NCI-H1105 treated with DMSO at 0.1 percent for 48 hours (cell line): ENCODE results near the gene SMURF1.
"Not testable (repeated sequence)": the region's sequence is repeated elsewhere in the genome, so short reads cannot be mapped to it uniquely, and the experiment has no call there.

Source experiments
- DNase-seq: peaks from one replicate; lab custom pipeline; 2025; lab: John Stamatoyannopoulos, UW

The SMURF1 gene

DNA sequence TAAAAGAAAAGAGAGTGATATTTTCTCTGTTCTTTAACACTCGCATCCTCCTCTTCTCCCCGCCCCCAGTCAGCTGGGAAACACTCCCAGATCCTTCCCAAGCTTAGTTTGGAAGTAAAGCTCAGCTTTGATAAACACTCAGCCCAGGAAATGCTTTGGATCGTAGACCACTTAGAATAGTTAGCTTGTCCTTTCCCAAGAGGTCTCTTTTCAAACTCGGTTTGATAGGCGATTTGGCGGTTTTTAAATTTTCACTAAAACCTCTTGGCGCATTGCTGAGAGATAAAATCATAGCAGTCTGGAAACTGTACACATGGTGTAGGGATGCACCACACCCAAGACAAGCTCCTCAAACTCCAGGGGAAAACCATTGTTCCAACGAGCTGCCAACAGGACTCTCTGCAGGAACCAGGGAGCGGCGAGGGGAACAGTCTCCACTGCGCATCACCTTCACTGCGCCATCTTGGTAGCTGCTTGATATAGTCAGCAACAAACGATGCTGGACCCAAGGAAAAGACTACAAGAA, 22.3 kb downstream of the SMURF1 start:
- no peak for DNase-seq

DNA sequence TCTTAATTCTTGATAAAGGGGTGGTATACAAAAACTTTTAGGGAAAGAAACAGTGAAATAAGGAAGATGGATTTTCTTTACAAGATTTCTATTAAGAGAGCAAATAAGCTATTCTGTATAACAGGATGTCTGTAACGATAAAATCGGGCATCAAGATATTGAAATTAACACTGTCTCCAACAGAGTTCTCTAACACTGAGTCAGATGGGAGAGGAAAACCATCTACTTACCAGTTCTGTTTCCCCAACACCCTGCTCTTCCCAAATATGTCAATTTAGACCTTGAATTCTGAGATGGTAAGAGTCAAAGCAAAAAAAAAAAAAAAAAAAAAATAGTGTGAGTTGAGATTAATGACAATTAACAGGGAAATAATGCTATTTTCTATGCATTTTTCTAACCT, 23.0 kb downstream of the SMURF1 start:
- no peak for DNase-seq

DNA sequence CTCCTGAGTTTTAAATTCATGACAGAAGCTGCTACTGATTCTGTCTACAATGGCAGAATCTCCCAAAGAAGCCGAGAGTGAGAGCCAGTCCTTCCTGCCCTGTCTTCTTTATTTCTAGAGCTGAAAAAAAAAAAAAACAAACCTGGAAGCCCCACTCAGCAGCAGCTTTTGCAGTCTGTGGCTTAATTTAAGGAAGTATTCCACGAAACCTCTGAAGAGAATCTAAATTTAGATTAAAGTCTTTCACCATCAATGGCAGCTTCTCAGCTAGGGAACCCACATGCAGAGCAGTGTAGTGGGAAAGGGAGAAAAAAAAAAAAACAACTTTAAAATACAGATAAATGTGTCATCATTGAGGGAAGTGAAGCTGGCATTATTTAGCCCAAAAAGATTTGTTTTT, 23.4 kb downstream of the SMURF1 start:
- DNase-seq: no peak

DNA sequence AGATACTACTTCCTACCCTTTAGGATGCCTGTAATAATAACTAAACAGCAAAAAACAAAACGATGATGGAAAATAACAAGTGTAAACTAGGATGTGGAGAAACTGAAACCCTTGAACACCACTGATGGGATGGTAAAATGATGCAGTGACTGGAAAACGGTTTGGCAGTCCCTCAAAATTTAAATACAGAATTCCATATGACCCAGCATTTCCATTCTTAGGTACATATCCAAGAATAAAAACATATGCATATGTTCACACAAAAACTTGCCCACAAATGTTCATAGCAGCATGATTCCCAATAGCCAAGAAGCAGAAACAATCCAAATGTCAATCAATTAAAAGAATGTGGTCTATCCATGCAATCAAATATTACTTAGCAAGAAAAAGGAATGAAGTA, 25.8 kb downstream of the SMURF1 start:
- no peak for DNase-seq

DNA sequence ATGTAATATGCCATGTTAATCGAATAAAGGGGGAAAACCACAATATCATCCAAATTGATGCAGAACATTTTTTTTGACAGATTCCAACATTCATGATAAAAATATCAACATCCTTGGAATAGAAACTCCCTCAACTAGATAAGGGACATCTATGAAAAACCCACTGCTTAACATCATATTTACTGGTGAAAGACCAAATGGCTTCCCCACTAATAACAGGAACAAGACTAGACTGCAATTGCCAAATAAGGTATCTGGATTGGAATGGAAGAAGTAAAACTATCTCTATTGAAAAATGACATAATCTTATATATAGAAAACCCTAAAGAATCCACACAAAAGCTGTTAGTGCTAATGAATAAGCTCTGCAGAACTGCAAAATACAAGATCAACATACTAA, 27.8 kb downstream of the SMURF1 start:
- no peak for DNase-seq

DNA sequence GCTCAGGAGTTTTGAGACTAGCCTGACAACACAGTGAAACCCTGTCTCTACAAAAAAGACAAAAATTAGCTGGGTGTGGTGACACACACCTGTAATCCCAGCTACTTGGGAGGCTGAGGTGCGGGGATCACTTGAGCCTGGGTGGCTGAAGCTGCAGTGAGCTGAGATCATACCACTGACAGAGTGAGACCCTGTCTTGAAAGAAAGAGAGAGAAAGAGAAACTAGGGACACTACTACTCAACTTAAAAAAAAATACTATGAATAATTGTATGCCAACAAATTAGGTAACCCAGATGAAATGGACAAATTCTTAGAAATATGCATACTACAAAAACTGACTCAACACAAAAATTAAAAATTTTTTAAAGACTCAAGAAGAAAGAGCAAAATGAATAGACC, 28.5 kb downstream of the SMURF1 start:
- DNase-seq: no peak

DNA sequence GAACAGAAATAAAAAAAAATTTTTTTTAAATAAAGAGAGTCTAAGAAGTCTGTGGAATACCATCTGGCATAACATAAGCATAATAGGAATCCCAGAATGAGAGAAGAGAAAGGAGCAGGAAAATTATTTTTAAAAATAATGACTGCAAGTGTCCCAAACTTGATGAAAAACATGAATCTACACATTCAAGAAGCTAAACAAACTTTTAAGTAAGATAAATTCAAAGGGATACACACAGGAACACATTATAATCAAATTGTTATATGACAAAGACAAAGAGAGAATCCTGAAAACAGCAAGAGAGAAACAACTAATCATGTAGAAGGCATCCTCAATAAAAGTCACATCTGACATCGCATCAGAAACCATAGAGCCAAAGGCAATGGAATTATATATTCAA, 30.9 kb downstream of the SMURF1 start:
- no peak for DNase-seq

DNA sequence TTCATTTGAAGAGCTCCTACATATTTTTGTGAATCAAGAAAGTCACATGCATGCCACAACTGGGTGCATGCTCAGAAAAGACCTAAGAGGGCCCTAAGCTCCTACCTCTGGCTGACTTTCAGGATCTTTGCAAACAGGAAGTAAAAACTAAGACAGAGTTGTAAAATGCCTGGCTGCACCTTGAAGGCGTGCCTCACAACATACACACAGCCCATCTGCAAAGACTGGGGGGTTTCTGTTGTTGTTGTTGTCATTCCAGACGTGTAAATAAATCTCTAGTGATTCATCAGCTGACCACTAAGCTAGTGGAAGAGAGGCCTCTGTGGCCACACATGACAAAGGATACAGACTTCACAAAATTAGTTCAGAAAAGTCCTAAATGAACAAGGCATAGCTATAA, 31.8 kb downstream of the SMURF1 start:
- no peak for DNase-seq

DNA sequence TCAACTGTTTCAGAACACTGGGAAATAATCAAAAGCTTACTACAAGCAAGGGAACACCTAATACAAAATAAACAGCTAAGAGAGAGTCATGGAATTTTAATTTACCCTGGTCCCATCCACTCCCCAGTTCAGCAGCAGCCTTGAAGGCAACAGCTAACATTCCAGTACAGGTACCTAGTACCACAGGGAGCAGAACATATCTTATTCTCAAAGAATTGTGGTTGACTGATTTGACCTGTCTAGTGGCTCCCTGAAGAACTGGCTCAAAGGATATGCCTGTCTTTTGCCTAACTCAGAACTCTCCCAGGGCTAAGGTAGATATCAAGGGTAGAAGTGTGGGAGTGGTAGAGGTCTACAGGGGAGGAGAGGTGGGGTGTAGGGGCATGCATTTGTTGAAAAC, 32.3 kb downstream of the SMURF1 start:
- no peak for DNase-seq

DNA sequence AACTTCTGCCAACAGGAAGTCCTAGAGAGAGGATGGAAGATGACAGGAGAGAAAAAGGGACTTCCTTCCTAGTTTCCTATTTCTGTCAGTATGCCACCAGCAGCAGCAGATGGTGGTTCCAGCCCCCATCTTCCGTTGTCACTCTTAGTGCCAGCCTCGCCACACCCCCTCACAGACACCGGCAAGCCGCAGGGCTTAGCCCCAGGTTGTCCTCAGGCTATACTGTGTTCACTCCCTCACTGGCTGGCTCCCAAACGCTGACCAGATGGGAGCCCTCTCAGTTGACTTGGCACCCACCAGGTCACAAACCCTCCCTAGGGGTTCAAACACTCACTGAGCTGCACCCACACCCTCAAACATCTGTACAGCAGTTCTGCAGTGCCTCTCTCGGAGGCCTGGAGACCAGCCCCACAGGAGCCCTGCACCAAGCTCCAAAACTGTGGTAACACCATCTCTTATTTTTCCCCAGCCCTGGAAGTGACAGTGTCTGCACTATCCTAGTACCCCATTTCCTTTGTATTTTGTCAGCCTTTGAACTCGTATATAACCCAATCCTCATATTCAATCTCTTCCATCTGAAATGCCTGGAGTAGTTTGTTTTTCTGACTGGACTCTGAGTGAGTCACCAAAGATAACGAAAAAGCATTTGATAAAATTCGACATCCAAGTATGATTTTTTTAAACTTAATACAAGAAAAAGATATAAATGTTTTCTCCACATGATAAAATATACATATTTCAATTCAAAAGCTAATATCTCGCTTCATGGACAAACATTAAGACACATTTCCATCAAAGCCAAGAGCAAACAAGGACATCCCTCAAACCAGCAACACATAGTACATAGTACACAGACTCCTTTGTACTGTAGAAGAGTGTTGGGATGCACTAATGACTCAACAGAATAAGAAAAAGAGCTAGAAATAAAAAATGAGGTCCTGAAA, 34.5 kb downstream of the SMURF1 start:
- no peak for DNase-seq

DNA sequence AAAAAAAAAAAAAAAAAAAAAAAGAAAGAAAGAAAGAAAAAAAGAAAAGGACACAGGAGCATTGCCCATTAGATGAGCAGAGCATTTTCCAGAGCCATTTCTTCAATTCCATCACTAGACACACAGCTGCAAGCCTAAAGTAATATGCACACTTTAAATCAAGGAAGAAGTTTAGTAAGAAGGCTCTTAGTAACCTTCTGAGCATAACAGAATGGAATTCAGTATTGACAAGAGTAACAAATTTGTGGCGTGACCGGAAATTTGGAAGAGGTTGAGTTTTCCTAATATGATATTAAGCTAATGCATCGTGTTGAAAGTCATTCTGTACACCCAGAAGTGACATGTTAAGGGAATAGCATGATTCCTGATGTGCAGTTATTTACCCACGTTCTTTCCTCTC, 35.3 kb downstream of the SMURF1 start:
- DNase-seq: no peak

DNA sequence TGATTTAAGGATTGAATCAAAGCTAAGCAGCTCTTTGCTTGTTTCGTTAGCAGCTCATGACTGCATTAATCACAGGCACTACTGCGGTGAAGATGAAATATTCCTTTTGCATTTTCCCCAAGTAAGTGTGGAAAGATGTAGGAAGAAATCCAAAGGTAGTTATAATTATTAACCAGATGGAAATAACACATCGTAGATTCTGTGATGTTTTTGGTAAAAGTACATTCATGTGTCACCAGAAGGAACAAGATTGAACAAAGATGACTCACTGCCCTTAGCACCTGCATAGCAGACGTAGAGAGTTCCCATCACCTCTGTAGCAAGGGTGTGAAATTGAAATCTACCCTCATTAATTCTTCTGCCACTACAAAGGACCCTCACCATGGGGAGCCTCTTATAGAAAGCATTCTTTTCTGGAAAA, 37.1 kb downstream of the SMURF1 start:
- DNase-seq: no peak

DNA sequence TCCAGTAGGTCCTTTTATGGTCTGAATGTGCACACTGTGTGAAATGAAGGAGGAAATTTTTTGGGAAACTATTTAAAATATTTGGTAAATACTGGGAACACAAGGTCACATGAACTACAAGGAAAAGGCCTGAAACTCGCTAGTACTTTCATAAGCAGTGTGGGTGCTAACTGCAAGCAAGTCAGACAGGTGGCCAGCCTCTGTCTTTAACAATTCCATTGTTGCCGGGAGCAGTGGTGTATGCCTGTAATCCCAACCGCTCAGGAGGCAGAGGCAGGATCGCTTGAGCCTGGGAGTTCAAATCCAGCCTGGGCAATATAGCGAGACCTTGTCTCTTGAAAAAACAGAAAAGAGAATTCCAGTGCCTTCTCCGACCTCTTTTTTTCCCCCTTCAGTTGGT, 37.5 kb downstream of the SMURF1 start:
- DNase-seq: no peak

DNA sequence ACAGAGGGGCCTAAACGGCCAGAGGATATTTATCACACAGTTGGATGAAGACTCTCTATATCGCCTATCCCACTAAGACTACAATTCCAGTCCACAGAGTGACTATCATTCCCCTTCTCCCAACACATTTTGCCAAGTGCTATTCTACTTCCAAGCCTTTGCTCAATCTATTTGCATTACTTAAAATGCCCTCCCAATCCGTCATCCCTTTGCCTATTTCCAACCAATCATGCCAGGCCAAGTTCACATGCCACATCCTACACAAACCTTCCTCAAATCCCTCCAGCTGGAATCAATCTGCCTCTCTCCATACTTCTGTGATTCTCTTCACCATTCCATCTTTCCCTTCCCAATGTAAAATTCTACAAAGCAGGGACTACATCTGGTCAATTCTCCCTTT, 38.2 kb downstream of the SMURF1 start:
- DNase-seq: no peak

DNA sequence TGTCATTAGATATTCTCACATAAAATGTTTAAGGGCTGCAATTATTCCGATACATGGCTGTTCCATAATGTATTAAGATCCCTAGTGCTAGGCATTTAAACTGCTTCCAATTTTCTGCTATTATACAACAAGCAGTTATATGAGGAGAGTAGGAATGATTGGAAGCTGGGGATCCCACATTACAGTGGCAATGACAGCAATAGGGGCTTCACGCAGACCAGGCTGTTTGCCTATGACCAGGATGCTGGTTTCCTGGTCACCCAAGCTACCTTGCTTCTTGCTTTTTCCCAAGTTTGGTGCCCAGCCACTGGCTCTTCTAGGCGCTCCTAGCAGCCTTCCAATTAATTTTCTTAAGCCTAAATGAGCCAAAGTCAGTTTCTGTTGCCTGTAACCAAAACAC, 39.3 kb downstream of the SMURF1 start:
- no peak for DNase-seq

DNA sequence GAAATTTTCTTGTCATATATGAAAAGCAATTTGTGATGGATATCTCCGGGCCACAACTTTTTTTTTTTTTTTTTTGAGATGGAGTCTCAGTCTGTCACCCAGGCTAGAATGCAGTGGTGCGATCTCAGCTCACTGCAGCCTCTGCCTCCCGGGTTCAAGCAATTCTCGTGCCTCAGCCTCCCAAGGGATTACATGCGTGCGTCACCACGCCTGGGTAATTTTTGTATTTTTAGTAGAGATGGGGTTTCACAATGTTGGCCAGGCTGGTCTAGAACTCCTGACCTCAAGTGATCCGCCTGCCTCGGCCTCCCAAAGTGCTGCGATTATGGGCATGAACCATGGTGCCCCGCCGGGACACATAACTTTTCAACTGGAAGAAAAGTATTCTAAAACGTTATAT, 40.1 kb downstream of the SMURF1 start:
- DNase-seq: not testable (repeated sequence)

DNA sequence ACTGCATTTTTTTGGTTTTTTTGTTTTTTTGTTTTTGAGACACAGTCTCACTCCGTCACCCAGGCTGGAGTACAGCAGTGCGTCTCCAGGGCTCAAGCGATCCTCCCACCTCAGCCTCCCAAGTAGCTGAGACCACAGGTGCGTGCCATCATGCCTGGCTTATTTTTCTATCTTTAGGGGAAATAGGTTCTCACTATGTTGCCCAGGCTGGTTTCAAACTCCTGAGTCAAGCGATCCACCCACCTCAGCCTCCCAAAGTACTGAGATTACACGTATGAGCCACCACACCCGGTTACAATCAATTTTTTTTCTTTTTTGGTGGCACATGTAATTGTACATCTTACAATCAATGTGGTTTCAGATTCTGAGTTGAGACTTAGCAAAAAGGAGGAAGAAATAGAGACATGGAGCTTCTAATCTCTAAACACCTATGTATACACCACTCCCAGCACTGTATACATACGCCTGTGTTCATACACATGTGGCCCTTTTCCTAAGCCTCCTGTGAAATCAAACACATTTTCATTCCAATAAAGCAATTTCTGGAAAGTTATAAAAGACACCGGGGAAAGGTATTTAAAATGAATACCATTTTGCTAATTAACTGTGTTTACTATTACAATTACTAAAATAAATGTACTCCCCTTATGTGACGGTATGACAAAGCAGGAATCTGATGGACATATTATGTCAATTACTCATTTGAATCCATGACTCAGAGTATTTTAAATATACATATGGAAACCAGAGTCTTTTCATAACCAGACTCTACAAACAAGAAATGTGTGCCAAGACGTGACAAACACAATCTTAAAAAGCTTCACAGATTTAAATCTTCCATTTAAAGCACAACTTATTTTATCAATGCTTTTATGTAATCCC, 40.9 kb downstream of the SMURF1 start:
- DNase-seq: no peak

DNA sequence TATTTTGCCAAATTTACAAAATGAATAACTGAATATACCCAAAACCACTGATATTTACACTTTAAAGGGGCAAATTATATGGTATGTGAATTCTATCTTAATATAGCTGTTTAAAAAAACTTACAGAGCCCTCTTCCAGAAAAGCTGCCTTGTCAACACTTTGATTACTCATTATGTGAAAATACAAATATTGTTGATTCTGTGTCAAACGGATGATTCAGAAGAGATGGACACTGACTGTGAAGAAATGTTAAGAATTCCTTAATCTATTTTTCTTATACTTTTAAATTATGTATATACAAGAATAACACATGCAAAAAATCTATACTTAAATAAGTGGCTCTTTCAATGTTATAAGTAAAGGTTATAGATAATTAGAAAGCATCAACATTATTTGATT, 41.5 kb downstream of the SMURF1 start:
- DNase-seq: no peak

DNA sequence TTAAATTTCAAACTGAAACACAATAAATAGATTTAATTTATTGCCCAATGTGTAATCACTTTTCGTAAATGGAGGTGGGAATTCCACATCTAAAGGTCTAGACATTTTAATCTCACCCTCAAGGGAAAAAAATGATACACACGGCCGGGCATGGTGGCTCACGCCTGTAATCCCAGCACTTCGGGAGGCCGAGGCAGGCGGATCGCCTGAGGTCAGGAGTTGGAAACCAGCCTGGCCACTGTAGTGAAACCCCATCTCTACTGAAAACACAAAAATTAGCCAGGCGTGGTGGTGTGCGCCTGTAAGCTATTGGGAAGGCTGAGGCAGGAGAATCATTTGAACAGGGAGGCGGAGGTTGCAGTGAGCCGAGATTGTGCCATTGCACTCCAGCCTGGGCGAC, 42.4 kb downstream of the SMURF1 start:
- not testable (repeated sequence) for DNase-seq

DNA sequence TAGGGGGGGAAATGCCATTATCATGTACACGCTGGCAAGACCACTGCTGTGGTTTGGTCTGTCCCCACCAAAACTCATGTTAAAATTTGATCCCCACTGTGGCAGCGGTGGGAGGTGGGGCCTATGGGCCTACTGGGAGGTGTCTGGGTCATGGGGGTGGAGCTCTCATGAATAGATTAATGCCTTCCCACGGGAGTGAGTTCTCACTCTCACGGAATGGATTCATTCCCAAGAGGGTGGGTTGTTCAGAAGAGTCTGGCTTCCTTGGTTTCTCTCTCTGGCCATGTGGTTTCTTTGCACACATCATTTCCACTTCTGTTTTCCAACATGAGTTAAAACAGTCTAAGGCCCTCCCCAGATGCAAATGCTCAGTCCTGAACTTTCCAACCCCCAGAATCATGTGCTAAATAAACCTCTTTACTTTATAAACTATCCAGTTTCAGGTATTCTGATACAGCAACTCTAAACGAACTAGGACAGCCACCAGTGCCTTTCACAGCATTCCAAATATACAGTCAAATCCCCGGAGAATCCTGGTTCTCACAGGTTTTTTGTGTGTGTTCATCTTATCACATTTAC, 44.3 kb downstream of the SMURF1 start:
- no peak for DNase-seq

DNA sequence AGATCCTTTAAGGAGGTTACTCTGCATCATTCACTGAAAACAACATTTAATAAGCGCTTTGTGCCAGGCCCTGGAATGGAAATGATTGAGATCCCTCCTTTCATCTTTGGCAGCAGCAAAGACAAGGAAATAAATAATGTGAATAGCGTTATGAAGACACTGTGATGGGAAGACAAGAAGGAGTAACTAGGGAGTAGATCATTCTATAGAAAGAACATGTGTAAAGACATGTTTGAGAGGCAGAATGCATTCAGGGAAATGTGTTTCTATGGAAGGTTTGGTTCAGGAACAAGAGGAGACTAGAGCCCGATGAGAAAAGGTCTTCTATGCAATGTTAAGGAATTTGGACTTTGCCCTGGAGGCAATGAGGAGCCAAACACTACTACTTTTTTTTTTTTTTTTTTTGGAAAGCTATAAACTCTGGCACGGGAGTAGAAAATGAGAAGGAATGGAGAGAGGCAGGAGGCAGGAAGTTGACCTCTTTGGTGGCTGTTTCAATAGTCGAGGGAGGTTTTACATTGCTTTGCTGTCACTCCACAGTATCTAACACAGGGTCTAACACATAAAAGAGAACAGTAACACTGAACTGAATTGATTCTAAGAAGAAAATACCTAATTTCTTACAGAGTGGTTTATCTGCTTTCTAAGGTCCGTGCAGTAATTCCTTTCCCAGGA, 44.9 kb downstream of the SMURF1 start:
- no peak for DNase-seq

DNA sequence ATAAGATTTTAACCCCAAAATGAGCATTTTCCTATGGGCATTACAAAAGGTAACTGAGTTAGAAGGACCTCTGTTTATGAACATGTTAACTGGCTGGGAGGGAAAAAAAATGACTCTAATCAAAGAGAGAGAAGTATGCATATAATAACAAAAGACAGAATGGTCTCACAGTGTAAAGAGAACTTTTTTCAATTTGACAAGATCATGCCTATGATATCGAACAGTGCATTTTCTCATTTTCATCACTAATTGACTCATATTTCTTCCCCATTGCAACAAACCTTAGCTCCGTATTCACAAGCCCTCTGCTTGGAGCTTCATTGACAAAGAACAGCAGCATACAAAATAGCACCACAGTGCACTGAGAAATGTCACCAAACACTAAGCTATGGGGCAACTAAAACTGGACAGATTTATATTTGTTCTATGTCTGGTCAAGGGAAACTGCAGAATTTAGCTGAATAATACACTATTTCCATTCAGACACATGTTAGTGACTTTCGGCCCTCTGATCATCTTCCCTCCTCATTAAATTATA, 45.6 kb downstream of the SMURF1 start:
- DNase-seq: no peak
